Spleen (tissue), 11 donors: ENCODE measurements around the gene NMNAT2. TPM values are rescaled to one million over a fixed set of nuclear protein-coding genes. Genes with fewer than 3 reads are reported as not detected.

Experiments used
- DNase-seq: peaks from one replicate; pipeline ENCODE4 v3.0.0-alpha.2; 2020
- H3K27ac ChIP-seq, 8 donors: fragments of 200-600 bp; sonication (generic) in 7 of 8; 1 replicate in 4 of 8; 2 replicates in 4 of 8; pipeline versions ENCODE4 v1.5.0 to v1.8.0; 2016 to 2021; ENCODE audit warnings: inconsistent platforms in 4 of 8, mild to moderate bottlenecking in 4 of 8, moderate library complexity in 1 of 8
- H3K27me3 ChIP-seq, 7 donors: fragments of 200-600 bp; sonication (generic) in 6 of 7; replicated peaks in 1 of 7; 1 replicate in 4 of 7; 2 replicates in 3 of 7; pipeline versions ENCODE4 v1.5.0 to v1.8.0; 2016 to 2021; ENCODE audit warnings: inconsistent platforms in 3 of 7, mild to moderate bottlenecking in 1 of 7
- H3K36me3 ChIP-seq, 6 donors: fragments of 200-600 bp; sonication (generic) in 5 of 6; 1 replicate in 4 of 6; 2 replicates in 2 of 6; pipeline versions ENCODE4 v1.5.0 to v1.8.0; 2016 to 2021; ENCODE audit warnings: inconsistent platforms in 2 of 6
- H3K4me1 ChIP-seq, 6 donors: fragments of 200-600 bp; sonication (generic) in 5 of 6; 1 replicate in 3 of 6; 2 replicates in 3 of 6; pipeline versions ENCODE4 v1.5.0 to v1.8.0; 2016 to 2021; ENCODE audit warnings: inconsistent platforms in 3 of 6
- H3K4me3 ChIP-seq, 8 donors: fragments of 200-600 bp; sonication (generic) in 7 of 8; 1 replicate in 4 of 8; 2 replicates in 4 of 8; pipeline versions ENCODE4 v1.5.0 to v1.8.0; 2016 to 2021; ENCODE audit warnings: inconsistent platforms in 4 of 8, mild to moderate bottlenecking in 4 of 8, moderate library complexity in 2 of 8
- H3K9me3 ChIP-seq, 8 donors: fragments of 200-600 bp; sonication (generic) in 7 of 8; 1 replicate in 4 of 8; 2 replicates in 4 of 8; pipeline versions ENCODE4 v1.5.0 to v1.8.0; 2016 to 2021; ENCODE audit warnings: inconsistent platforms in 4 of 8
- CTCF ChIP-seq, 11 experiments: fragments of 200-600 bp in 7 of 11; fragments of 450-650 bp in 4 of 11; sonication (generic) in 4 of 11; IDR thresholded peaks in 8 of 11; conservative IDR thresholded peaks in 3 of 11; 1 replicate in 7 of 11; 2 replicates in 4 of 11; pipeline versions ENCODE4 v1.4.0 to v1.8.0; 2016 to 2021; ENCODE audit warnings: antibody characterized with exemption in 11 of 11, inconsistent platforms in 4 of 11, mild to moderate bottlenecking in 1 of 11
- POLR2A ChIP-seq, 3 donors: fragments of 450-650 bp; IDR thresholded peaks; one replicate each; pipeline ENCODE4 v1.5.1; 2017; ENCODE audit warnings: antibody characterized with exemption in 3 of 3, mild to moderate bottlenecking in 1 of 3
- POLR2AphosphoS5 ChIP-seq, 3 donors: sonication (generic); formaldehyde crosslinking; IDR thresholded peaks; one replicate each; pipeline ENCODE4 v1.5.1; 2017; ENCODE audit warnings: antibody characterized with exemption in 3 of 3
- WGBS, 5 donors: extraction: QIAGEN DNeasy Blood & Tissue Kit in 3 of 5; methylation state at CpG; one replicate each; pipeline versions ENCODE4 v1.1.5 to v1.1.7; 2013 to 2018; 5-methylcytosine and 5-hydroxymethylcytosine counted together
- intact Hi-C: fragments of 100-400 bp; cut with DNase I; formaldehyde crosslinking; loops from one replicate; pipeline ENCODE4 v1.15.0; 2023; ENCODE audit warnings: low total_unique reads
- polyA plus RNA-seq, 3 donors: library from polyadenylated mRNA; stranded (reverse); fragments of 200-250 nt; gene quantifications; one replicate each; pipeline ENCODE4 v1.2.1, GENCODE V29; 2013
- total RNA-seq, 7 donors: library from RNA; depleted of rRNA in 3 of 7; stranded (reverse); fragments of >200 nt in 3 of 7; fragmentation: NEBNext Ultra II Directional in 4 of 7; extraction: Animal tissue kit (Norgen Biotek cat#: 25700) in 4 of 7; gene quantifications; one replicate each; pipeline versions ENCODE4 v1.1.0 to v1.2.1, GENCODE V29; 2016 to 2021
- donor health status: healthy with polysubstance abuse.
- donor health status: DM: no; HTN: no; CAD: no; lungs with moderate emphysema.
- donor health status: DM: no; HTN: no; CAD: no.
- donor health status: Bipolar disorder and iron deficiency.
- donor health status: healthy.
- donor health status: DM: no; HTN: no; CAD: no.
- donor health status: DM: yes; HTN: yes; CAD: no.

NMNAT2 gene
- total and polyA plus RNA-seq, 10 donors = 0.05 to 1.7 (median 0.17) TPM

GRCh38 chr1:183291216-183291762 is 126.9 kb downstream of the NMNAT2 start:
- intact Hi-C loops = no loop called here
- Histone ChIP-seq H3K4me1 (no peaks in the 10 kb centered on the region), H3K4me3 (no peak overlapping the region), H3K27ac (no peak overlapping the region), H3K36me3 (no peaks in the 10 kb centered on the region), H3K27me3 (no peaks in the 10 kb centered on the region), H3K9me3 (no peaks in the 10 kb centered on the region)
- 86 to 94% (median 93%) methylated on average over 4 to 5 of the region's 5 CpGs for WGBS, 5 donors
- no peak for DNase-seq
- TF ChIP-seq CTCF (IDR thresholded peaks at IDR 0.05 in 8 of 11, conservative IDR thresholded peaks at IDR 0.05 in 3 of 11) = no peak
- TF ChIP-seq POLR2AphosphoS5 (IDR thresholded peaks at IDR 0.05) = no peak
- TF ChIP-seq POLR2A (IDR thresholded peaks at IDR 0.05) = no peak

- Histone ChIP-seq H3K36me3 (no peaks in the 10 kb centered on the region), H3K27me3 (no peaks in the 10 kb centered on the region), H3K4me1 (no peaks in the 10 kb centered on the region), H3K27ac (no peak overlapping the region), H3K9me3 (no peaks in the 10 kb centered on the region), H3K4me3 (no peak overlapping the region)
- DNase-seq = no peak
- intact Hi-C loops = no loop called here
- 83 to 94% (median 90%) methylated on average over 6 of the region's 6 CpGs for WGBS, 5 donors
- TF ChIP-seq POLR2A (IDR thresholded peaks at IDR 0.05) = no peak
- no peak for TF ChIP-seq POLR2AphosphoS5 (IDR thresholded peaks at IDR 0.05)
- no peak for TF ChIP-seq CTCF (IDR thresholded peaks at IDR 0.05 in 8 of 11, conservative IDR thresholded peaks at IDR 0.05 in 3 of 11)
These were observed 127.6 kb downstream of the NMNAT2 start for GRCh38 chr1:183290628-183291027.

- H3K4me3 ChIP-seq = no peak overlapping the region
- WGBS, 5 donors = 86 to 96% (median 92%) methylated on average over 9 of the region's 9 CpGs
- no peaks in the 10 kb centered on the region for H3K9me3 ChIP-seq
- no peak for DNase-seq
- TF ChIP-seq POLR2A (IDR thresholded peaks at IDR 0.05) = no peak
- TF ChIP-seq POLR2AphosphoS5 (IDR thresholded peaks at IDR 0.05) = no peak
- no peak for TF ChIP-seq CTCF (IDR thresholded peaks at IDR 0.05 in 8 of 11, conservative IDR thresholded peaks at IDR 0.05 in 3 of 11)
- no peaks in the 10 kb centered on the region for H3K36me3 ChIP-seq
- intact Hi-C loops = no loop called here
- H3K27ac ChIP-seq = no peak overlapping the region
- no peaks in the 10 kb centered on the region for H3K27me3 ChIP-seq
- no peaks in the 10 kb centered on the region for H3K4me1 ChIP-seq
These were observed 129.1 kb downstream of the NMNAT2 start for GRCh38 chr1:183289051-183289496.

GRCh38 chr1:183288583-183288982 is 129.6 kb downstream of the NMNAT2 start:
- Histone ChIP-seq H3K27me3 (no peaks in the 10 kb centered on the region), H3K4me1 (no peaks in the 10 kb centered on the region), H3K9me3 (no peaks in the 10 kb centered on the region), H3K27ac (no peak overlapping the region), H3K36me3 (no peaks in the 10 kb centered on the region), H3K4me3 (no peak overlapping the region)
- 88 to 100% (median 93%) methylated on average over 2 of the region's 2 CpGs for WGBS, 5 donors
- intact Hi-C loops = no loop called here
- TF ChIP-seq CTCF (IDR thresholded peaks at IDR 0.05 in 8 of 11, conservative IDR thresholded peaks at IDR 0.05 in 3 of 11) (no peak), POLR2AphosphoS5 (IDR thresholded peaks at IDR 0.05) (no peak), POLR2A (IDR thresholded peaks at IDR 0.05) (no peak)
- no peak for DNase-seq
